ENCODE results near the gene LACC1.

LACC1 gene

DNA sequence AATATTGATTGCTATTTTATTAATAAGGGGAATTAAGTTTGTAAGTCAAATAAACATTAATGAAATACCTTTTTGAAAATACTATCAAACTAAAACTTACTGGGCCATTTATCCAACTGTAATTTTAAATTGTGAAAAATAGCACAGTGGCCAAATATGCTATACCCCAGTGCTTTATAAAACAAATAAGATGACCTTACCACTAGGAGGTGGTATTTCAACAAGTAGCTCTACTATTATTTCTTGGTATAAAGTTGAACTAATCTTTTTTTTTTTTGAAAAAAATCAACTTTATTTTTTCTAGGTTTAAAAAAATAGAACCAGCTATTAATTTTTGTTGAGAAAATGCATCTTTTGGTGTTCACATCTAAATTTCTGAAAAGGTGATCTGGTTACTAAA lies 14.7 kb downstream of the LACC1 start:
- DNase-seq = no peak

DNA sequence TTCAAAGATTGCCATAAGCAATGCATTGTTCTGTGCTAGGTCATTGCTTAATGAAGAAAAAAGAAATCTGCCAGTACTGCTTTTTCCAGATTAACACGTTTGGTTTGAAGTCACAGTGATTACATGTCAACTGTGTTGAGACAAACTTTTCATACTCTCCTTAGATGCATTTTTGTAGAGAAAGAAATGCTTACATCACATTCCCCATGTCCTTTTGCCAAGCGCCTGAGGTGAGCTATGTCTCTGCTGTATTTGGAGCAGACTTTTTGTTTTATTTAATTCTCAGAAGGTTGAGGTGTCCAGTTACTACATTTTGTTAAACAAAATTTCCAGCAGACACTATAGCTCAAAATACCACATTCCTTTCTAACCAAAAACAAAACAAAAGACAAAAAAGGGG lies 16.2 kb downstream of the LACC1 start:
- no peak for DNase-seq

DNA sequence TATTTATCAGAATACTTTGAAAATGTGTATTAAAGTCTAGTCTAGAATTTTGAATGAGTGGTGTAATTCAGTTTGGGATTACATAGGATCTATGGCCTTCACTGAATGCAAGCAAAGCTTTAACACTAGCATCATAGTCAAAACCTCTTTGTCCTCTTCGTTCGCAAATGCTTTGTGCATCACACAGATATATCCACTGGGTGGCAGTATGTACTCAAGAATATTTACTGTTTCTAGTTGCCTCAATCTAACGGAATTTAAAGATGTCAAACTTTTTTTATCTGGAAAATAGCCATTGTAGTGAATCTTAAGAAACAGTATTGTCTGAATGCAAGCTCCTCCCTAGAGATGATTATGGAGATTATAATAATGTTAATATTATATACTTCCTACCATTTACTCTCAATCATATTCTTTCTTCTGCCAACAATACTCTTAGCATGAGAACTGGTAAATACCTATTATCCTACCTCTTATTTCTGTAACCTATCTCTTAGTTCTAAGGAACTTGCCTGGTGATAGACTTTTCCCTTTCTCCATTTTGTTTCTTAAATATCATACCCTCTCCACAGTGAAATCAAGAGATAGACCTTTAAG lies 25.8 kb downstream of the LACC1 start:
- DNase-seq = peak; percentile 12

DNA sequence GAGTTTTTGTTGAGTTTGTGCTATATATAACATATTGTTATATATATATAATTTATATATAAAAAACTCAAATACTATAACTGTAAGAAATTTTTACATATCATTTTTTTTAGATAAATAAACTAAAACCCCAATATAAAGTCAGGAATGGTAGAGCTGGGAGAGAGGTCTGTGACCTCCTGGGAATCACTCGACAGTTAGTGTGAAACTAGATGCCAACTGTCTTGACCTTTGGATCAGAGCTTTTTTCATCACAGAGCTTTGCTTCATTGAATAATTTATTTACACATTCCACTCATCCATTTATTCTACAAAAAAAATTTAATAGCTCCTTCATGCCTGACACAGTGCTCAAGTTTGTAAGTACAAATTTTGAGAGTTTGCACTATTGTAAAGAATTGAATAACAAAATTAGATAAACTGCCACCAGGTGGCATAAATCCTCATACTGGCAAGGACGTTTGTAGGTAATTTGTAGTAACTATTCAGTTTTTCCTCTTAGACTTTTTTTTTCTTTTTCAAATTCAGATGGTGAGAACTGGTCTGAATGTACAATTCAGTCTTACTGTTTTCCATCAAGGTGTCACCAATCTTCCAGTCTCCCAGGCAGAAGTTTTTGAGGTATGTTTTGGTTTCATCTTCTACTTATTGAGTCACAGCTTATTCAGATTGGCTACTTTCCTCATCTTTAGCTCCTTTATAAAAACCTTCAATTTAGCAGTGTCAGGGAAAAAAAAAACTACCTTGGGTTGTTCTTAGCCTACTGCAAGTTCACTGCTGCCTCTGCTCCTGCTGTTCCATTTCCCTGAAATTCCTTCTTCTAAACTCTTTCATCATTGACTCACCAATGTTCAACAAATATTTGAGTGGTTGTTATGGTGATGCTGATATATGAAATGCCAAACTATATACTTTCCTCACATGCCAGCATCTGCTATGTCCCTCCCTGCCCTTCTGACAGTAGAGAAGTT lies 28.7 kb downstream of the LACC1 start:
- peak; percentile 18 for DNase-seq

DNA sequence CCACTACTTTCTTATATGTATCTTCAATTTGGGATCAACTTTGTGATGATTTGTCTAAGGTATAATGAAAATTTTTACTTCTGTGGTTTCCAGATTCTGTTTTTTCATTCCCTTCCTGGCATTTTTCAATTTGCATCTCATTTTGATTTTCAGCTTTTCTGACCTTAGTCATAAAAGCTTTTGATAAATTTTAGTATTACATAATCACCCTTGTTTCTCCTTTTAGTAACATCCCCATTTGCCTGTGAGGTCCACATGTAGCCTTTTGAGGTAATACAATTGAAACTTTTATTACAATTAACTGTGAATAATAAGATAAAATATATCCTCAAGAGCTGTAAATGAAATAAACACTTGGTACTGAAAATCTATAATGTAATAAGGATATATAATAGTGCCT lies 31.2 kb downstream of the LACC1 start:
- DNase-seq = no peak

DNA sequence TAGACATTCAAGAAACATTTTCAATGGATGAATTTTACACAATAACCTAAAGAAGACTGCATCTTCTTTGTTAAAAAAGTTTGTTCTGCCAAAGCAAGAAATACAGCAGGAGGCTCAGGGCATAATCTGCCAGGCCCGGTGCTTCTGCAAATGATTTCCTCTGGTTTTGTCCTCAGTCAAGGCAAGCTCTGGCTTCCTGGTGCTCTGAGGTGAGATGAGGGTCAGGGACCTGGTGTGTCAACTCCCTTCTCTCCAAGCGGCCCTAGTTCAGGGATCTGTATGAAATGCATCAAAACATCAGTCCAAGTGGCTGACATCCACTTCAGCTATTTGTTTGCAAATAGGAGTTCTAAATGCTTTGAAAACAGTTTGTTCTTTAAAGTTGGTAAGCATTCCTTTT lies 31.6 kb downstream of the LACC1 start:
- DNase-seq = no peak

DNA sequence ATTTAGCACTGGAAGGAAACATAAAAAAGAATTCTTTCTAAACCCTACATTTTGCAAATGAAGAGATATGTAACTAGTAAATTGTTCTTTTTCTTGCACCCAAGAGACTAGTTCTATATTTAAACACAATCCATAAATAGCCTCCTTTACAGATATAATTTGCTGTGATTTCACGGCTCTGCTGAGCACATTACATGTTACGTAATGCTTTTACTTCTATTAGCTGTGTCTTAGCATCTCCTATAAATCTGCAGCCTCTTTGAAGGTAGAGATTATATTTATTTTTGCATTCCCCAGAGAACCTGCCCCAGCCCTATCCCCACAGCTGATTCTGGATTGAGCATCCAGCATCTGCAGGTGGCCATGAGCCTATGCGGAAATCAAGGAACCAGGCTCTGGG lies 32.2 kb downstream of the LACC1 start:
- no peak for DNase-seq

DNA sequence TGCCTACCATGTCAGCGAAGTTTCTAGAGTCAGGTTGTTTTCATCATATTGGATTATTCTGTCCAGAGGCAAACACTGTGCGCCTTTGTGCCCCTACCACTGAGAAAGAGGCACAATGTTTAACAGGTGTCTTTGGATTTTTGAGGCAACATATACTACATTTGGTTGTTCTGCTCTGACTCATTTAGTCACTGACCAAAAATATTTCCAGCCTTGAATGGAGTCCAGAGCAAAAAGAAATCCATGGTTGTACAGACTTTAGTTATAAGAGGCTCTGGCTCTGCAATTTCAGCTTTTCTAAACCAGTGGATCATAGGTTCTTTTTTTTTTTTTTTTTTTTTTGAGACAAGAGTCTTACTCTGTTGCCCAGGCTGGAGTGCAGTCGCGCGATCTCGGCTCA lies 35.7 kb downstream of the LACC1 start:
- no peak for DNase-seq

DNA sequence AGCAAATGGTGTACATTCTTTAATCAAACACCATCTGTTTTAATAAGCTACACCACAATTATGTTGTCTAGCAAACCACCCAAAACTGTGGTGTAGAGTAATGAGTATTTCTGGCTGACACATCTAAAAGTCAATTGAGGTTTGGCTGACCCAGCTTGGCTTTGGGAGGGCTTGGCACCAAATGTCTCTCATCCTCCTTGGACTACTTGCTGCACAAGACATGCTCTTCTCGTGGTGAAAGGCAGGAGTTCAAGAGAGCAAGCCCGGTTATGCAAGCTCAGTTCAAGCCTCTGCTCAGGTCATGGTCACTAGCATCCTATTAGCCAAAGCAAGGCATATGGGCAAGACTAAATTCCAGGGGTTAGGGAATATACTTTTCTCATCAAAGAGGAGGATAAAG lies 37.1 kb downstream of the LACC1 start:
- no peak for DNase-seq

DNA sequence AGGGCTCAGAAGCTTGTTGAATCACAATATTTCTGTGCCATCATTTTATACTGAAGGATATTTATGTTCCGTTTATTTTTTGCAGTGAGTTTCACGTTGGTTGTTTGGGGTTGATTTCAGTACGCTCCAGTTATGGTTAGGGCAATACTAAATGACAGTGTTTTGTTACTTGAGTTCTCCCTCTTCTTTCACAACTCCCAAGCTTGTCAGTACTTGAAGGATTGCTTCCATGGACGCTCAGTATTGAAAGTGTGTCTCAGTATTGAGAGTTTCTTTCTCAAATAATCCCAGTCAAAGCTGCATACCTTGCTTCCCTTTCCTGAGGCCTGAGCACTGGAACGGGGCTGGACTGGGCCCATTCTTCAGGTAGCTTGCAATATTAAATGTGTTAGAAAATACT lies 38.9 kb downstream of the LACC1 start:
- DNase-seq = no peak

DNA sequence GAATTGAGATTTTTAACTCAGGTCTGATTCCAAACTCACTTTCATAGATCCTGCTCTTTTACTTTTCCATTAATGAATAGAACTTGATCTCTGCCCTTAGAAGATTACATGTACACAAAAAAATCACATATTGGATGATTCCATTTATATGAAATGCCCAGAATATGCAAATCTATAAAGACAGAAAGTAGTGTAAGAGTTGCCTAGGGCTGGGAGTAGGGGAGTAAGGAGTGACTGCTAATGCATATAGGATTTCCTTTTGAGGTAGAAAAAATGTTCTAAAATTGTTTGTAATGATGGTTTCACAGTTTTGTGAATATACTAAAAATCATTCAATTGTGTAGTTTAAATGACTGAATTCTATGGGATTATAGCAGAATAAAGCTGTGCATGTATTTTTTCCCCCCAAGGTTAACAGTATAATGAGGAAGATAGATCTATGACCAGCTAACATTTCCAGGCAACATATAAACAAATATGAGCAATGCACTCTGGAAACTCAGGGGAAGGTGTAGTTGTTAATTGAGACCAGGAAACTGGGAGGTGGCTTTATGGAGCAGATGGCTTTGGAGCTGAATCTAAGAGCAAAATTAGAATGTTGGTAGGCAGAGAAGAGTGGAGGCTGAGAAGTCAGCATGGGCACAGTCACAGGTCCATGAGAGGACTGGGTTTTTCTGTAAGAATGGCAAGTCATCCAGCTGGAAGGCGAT lies 41.4 kb downstream of the LACC1 start:
- DNase-seq = no peak

DNA sequence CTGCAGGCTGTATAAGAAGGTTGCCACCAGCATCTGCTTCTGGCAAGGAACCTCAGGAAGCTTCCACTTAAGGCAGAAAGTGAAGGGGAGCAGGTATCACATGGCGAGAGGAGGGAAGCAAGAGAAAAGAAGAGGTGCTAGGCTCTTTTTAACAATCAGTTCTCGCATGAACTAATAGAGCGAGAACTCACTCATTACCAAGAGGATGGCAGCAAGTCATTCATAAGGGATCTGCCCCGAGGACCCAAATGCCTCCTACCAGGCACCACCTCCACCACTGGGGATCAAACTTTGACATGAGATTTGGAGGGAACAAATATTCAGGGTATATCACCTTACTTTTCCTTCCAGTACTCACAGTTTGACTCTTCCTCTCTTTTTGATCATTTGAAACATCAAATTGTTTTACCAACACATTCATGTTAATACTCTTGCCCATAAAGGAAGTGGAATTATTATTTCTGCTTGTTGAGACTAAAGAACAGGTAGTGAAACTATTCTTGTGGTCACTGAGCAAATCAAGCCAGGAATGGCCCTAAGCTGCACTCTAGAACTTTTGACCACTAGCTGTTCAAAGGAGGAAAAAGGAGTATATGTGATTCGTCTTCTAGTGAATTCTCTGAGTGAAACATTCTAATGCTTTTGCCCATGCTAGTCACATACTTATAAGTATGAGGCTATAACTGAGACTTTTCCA lies 45.0 kb downstream of the LACC1 start:
- no peak for DNase-seq

DNA sequence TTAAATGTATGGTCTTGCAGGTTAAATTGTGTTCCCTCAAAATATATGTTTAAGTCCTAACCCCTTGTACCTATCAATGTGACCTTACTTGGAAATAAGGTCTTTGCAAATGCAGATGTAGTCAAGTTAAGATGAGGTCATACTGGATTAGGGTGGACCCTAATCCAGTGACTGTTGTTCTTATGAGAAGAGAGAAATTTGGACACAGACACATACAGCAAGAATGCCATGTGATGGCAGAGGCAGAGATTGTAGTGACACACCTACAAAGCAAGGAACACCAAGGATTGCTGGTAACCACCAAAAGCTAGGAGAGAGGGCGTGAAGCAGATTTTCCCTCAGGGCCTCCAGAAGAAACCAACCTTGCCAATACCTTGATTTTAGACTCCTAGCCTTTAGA lies 50.2 kb downstream of the LACC1 start:
- no peak for DNase-seq

DNA sequence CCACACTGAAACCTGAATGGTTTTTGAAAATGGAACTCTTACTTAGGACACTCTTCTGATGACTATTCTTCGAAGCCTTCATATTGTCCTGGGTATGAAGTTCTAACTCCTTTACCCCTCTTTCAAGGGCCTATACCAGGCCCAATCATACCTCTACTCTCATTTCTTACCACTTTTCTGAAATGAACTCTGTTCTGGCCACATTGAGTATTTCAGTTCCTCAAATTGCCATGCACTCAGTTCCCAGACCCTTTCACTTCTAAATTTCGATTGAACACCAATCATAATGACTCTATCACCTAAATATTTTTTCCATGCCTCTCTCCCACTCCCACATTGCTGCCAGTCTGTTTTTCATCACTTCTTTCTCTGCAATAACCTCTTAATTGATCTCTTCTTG lies 53.7 kb downstream of the LACC1 start:
- DNase-seq = no peak

DNA sequence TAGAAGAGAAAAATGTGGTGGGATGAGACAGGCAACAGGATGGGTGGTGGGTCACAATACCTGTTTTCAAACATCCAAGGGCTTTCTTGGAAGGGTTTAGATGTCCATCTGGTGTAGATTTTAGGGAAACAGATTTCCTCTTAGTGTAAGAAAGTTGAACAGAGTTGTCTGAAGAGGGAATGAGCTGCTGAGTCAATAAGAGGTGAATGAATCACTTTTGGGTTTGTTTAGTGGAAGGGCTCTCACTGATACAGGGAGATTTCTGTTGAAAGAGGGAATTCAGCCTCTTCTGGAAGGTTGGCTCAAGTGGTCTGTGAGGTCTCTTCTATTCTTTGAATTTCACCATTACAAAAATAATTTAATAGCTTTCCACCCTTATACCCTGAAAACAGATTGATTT lies 54.6 kb downstream of the LACC1 start:
- DNase-seq = no peak

DNA sequence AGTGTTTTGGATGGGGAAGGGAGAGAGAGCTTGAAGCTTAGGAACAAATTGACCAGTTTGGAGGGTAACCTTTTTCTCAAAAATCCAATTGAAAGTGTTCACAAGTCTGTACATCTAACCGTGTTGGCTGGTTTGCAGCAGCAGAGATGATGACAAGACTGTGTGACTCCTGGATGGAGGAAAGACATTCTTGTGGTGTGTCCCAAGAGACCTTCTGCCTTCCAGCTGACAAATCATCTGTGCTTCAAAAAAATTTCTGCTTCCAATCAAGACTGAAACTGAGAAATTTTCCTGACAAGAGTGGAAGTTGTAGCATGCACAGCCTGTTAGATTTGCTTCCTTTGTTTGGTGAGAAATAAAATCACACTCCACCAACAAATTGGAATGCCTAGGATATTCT lies 56.2 kb downstream of the LACC1 start:
- DNase-seq = no peak

DNA sequence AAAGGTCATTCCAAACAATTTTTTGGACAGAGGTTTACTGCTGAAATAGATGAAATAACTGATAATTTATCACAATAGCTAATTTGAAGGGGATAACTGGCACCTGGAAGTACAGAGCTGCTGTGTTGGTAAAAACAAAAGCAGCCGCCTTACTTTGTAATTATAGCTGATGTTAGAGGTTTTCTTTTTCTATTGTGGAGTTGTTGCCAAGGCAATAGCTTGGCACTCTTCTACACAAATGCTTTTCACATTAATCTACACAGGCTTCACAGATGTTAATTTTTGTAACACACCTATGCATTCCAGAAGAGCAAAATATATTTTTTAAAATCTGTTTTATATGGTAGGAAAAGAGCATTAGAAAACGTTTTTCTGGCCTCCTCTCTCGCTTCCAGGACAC lies 56.9 kb downstream of the LACC1 start:
- DNase-seq = no peak

DNA sequence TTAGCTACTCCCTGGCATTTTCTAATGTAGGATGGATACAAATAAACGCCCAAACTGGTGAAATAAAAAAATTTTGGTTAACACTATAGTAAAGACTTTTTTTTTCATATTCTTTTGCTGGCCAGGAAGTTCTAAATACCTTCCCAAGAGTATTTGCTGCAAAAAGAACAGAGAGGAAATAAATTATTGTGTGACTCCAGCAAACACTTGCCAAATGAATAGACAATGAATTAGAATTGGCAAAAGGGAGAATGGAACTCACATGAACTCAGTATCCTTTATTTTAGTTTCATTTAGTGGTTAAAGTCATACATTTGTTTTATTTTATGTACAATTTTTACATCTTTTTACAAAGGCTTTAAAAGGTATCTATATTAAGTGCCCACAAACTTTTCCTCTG lies 58.1 kb downstream of the LACC1 start:
- no peak for DNase-seq

DNA sequence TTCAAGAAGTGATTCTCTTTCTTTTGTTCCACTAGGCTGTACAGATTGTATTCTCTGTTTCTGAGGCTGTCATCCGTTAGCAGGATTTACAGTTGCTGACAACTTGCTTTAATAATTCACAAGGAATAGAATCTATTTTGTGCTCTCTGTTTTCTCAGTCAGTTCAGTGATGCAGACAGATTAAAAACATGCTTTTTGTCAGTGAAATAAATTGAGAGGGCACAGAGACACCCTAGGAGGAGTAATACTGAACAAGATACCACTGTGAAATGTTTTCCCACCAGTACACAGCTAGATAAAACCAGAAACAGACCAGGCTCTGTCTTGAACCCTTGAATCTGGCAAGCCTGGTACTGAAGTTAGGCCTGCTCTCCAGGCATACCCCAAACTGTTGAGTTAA lies 58.7 kb downstream of the LACC1 start:
- no peak for DNase-seq

DNA sequence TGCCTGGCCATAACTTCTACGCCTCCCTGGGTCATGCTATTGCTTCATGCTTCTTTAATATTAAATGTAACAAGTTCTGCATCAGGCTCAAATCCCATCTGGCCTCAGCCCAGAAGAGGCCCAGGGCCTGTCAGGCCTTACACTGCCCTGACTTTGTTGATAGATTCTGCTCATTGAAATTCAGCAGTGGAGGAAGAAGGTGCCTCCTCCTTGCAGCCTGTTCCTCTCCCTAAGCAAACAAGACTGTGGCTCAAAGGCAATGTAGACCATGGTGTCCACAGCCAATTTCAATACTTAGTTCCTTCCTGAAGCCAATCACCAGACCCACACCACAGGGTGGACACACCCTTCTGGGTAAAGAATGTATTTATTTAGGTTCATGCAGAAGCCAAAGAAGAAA lies 59.4 kb downstream of the LACC1 start:
- DNase-seq = no peak

DNA sequence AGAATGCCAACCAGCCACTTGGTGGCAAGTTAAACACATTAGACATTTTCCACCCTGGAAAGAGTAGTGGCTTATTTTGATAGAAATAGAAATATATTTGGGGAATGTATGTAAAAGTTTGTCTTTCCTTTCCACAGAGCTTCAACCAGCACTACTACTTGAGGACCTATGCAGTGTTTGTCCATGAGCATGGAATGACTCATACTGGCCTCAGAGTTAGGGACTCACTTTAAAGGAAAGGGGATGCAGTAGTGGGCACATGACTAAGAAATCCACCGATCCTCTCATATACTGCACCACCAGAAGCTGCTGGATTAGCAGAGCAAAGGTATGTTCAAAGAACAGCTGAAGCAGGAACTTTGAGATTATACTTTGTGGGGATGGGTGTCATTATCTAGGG lies 62.6 kb downstream of the LACC1 start:
- DNase-seq = no peak

Data from DMS79 (cell line).